ENCODE data around the gene GPATCH3.
A peak's percentile ranks its signal among the peaks of the same experiment; 100 is the strongest.

GPATCH3 gene

GRCh38 chr1:26900815-26901511 lies 696 bp upstream of the GPATCH3 start:
- no peaks in the 10 kb centered on the region for H3K9me3 ChIP-seq
- H3K4me3 ChIP-seq (ENCODE audit: low read depth in 1 of 2, low read length in 1 of 2) = peak overlapping the region; percentile 86 to 96
- peaks cover 8% of the 10 kb centered on the region for H3K27me3 ChIP-seq
- peaks cover 12% of the 10 kb centered on the region for H3K36me3 ChIP-seq
- TF ChIP-seq, protein P1, sequence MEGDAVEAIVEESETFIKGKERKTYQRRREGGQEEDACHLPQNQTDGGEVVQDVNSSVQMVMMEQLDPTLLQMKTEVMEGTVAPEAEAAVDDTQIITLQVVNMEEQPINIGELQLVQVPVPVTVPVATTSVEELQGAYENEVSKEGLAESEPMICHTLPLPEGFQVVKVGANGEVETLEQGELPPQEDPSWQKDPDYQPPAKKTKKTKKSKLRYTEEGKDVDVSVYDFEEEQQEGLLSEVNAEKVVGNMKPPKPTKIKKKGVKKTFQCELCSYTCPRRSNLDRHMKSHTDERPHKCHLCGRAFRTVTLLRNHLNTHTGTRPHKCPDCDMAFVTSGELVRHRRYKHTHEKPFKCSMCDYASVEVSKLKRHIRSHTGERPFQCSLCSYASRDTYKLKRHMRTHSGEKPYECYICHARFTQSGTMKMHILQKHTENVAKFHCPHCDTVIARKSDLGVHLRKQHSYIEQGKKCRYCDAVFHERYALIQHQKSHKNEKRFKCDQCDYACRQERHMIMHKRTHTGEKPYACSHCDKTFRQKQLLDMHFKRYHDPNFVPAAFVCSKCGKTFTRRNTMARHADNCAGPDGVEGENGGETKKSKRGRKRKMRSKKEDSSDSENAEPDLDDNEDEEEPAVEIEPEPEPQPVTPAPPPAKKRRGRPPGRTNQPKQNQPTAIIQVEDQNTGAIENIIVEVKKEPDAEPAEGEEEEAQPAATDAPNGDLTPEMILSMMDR (IDR thresholded peaks at IDR 0.05) = no peak
- H3K27ac ChIP-seq = peak overlapping the region; percentile 91
- peaks cover 19 to 30% of the 10 kb centered on the region in 2 experiments for H3K4me1 ChIP-seq (ENCODE audit: control insufficient read depth in 1 of 2, insufficient read depth in 1 of 2, low read depth in 1 of 2, low read length in 1 of 2)

DNA sequence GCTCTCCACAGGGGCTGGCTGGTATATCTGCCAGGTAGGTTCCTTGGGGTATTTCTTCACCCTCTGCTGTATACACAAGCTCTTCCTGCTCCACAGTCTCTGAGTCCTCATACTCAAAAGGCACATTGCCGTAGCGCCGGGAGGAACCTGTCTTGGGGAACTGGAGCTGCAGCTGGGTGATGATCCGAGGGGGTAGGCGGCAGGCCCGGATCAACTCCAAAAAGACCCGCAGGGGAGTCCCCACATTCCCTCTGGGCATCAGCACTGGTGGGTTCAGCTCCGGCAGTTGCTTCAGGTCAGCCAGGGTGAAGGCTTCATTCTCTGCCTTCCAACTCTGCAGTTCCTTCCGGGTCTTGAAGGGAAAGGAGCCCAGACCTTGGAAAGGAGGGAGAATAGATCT lies 2.9 kb downstream of the GPATCH3 start:
- no peaks in the 10 kb centered on the region for H3K9me3 ChIP-seq
- H3K4me1 ChIP-seq (ENCODE audit: control insufficient read depth in 1 of 2, insufficient read depth in 1 of 2, low read depth in 1 of 2, low read length in 1 of 2) = peaks cover 19 to 28% of the 10 kb centered on the region in 2 experiments
- H3K27ac ChIP-seq = no peak overlapping the region
- peaks cover 46% of the 10 kb centered on the region for H3K36me3 ChIP-seq
- TF ChIP-seq, protein P1 (IDR thresholded peaks at IDR 0.05) = no peak
- H3K27me3 ChIP-seq = no peaks in the 10 kb centered on the region
- no peak overlapping the region for H3K4me3 ChIP-seq (ENCODE audit: low read depth in 1 of 2, low read length in 1 of 2)

- peaks cover 52% of the 10 kb centered on the region for H3K36me3 ChIP-seq
These were observed 6.0 kb downstream of the GPATCH3 start for GRCh38 chr1:26894263-26894662.

GRCh38 chr1:26890467-26890796 lies 9.8 kb downstream of the GPATCH3 start:
- H3K4me1 ChIP-seq (ENCODE audit: control insufficient read depth in 1 of 2, insufficient read depth in 1 of 2, low read depth in 1 of 2, low read length in 1 of 2) = peaks cover 16 to 18% of the 10 kb centered on the region in 2 experiments
- TF ChIP-seq, protein P1 (IDR thresholded peaks at IDR 0.05) = no peak
- no peaks in the 10 kb centered on the region for H3K27me3 ChIP-seq
- H3K9me3 ChIP-seq = no peaks in the 10 kb centered on the region
- H3K36me3 ChIP-seq = peaks cover 67% of the 10 kb centered on the region
- H3K27ac ChIP-seq = peak overlapping the region; percentile 92
- peak overlapping the region; percentile 82 for H3K4me3 ChIP-seq (ENCODE audit: low read depth in 1 of 2, low read length in 1 of 2)

More at GRCh38 chr1:26894263-26894662, 6.0 kb downstream of the GPATCH3 start:
- no peaks in the 10 kb centered on the region for H3K9me3 ChIP-seq
- H3K27ac ChIP-seq = no peak overlapping the region
- H3K4me1 ChIP-seq (ENCODE audit: control insufficient read depth in 1 of 2, insufficient read depth in 1 of 2, low read depth in 1 of 2, low read length in 1 of 2) = peaks cover 17% of the 10 kb centered on the region in 2 experiments
- no peaks in the 10 kb centered on the region for H3K27me3 ChIP-seq
- TF ChIP-seq, protein P1 (IDR thresholded peaks at IDR 0.05) = no peak
- no peak overlapping the region for H3K4me3 ChIP-seq (ENCODE audit: low read depth in 1 of 2, low read length in 1 of 2)

GRCh38 chr1:26889551-26890466 lies 10.5 kb downstream of the GPATCH3 start, which contains the start of gene GPN2:
GPN2 (minus strand) TSS chr1:26890283; CDS start chr1:26890096, 187 bp downstream.
- H3K36me3 ChIP-seq = peaks cover 68% of the 10 kb centered on the region

More at GRCh38 chr1:26889551-26890466, 10.5 kb downstream of the GPATCH3 start, which contains the start of gene GPN2:
- Histone ChIP-seq H3K9me3 (no peaks in the 10 kb centered on the region), H3K27ac (peak within 1 kb of the TSS; percentile 92), H3K27me3 (no peaks in the 10 kb centered on the region), H3K4me3 (ENCODE audit: low read depth in 1 of 2, low read length in 1 of 2) (peak within 1 kb of the TSS; percentile 82), H3K4me1 (ENCODE audit: control insufficient read depth in 1 of 2, insufficient read depth in 1 of 2, low read depth in 1 of 2, low read length in 1 of 2) (peaks cover 16 to 18% of the 10 kb centered on the region in 2 experiments)
- TF ChIP-seq, protein P1 (IDR thresholded peaks at IDR 0.05) = no peak

All from neutrophil (primary cell).